ENCODE results near the gene COBLL1.
"Not testable (repeated sequence)": the region's sequence is repeated elsewhere in the genome, so short reads cannot be mapped to it uniquely, and the experiment has no call there.

COBLL1 gene

GRCh38 chr2:164785457-164785856 is 56.2 kb downstream of the COBLL1 start:
- no peak for DNase-seq

- no peak for DNase-seq
Measured at GRCh38 chr2:164784376-164784775, 57.2 kb downstream of the COBLL1 start.

GRCh38 chr2:164782323-164782722 is 59.3 kb downstream of the COBLL1 start:
- no peak for DNase-seq

GRCh38 chr2:164781394-164781793 is 60.2 kb downstream of the COBLL1 start:
- no peak for DNase-seq

GRCh38 chr2:164780611-164781178 is 60.9 kb downstream of the COBLL1 start:
- DNase-seq, result no peak

- DNase-seq, result no peak
Measured at GRCh38 chr2:164779383-164780057, 62.1 kb downstream of the COBLL1 start.

GRCh38 chr2:164778723-164779122 is 62.9 kb downstream of the COBLL1 start:
- no peak for DNase-seq

- DNase-seq, result no peak
Measured at GRCh38 chr2:164777847-164778461, 63.7 kb downstream of the COBLL1 start.

GRCh38 chr2:164773635-164774034 is 68.0 kb downstream of the COBLL1 start:
- DNase-seq, result no peak

- DNase-seq, result no peak
Measured at GRCh38 chr2:164773091-164773490, 68.5 kb downstream of the COBLL1 start.

GRCh38 chr2:164771897-164772296 is 69.7 kb downstream of the COBLL1 start:
- DNase-seq, result no peak

- no peak for DNase-seq
Measured at GRCh38 chr2:164770421-164770916, 71.2 kb downstream of the COBLL1 start.

GRCh38 chr2:164766954-164767320 is 74.7 kb downstream of the COBLL1 start:
- no peak for DNase-seq

GRCh38 chr2:164766216-164766953 is 75.2 kb downstream of the COBLL1 start:
- DNase-seq, result no peak

- no peak for DNase-seq
Measured at GRCh38 chr2:164764996-164765395, 76.6 kb downstream of the COBLL1 start.

GRCh38 chr2:164764474-164764873 is 77.1 kb downstream of the COBLL1 start:
- no peak for DNase-seq

GRCh38 chr2:164763431-164763830 is 78.2 kb downstream of the COBLL1 start:
- no peak for DNase-seq

GRCh38 chr2:164761737-164762460 is 79.7 kb downstream of the COBLL1 start:
- no peak for DNase-seq

- DNase-seq, result not testable (repeated sequence)
Measured at GRCh38 chr2:164761201-164761600, 80.4 kb downstream of the COBLL1 start.

GRCh38 chr2:164760179-164760578 is 81.4 kb downstream of the COBLL1 start:
- DNase-seq, result no peak

- DNase-seq, result no peak
Measured at GRCh38 chr2:164757934-164758695, 83.5 kb downstream of the COBLL1 start.

- DNase-seq, result no peak
Measured at GRCh38 chr2:164756773-164757172, 84.8 kb downstream of the COBLL1 start.

Data from CD4-positive, alpha-beta T cell treated with Interleukin-17A for 4 hours (primary cell).